SK-N-SH (cell line): Measurements from ENCODE around the gene CDH23. TPM values are rescaled to one million over a fixed set of nuclear protein-coding genes. Genes with fewer than 3 reads are reported as not detected.

Source experiments
- CTCF ChIA-PET: fragments of 300-600, 350-600 bp; formaldehyde crosslinking; extraction: SDS; loops from one replicate; lab custom pipeline; 2021; lab: Yijun Ruan, JAX
- POLR2A ChIA-PET: fragments of 350-600 bp; sonication (Branson Sonifier 250); formaldehyde crosslinking; extraction: SDS; loops from one replicate; lab custom pipeline; 2020; ENCODE audit warnings: antibody characterized with exemption, inconsistent platforms; lab: Yijun Ruan, JAX
- DNase-seq: peaks from one replicate; pipeline ENCODE4 v3.0.0; 2012
- H2AFZ ChIP-seq: fragments of 200-600 bp; sonication (generic); 2 replicates; pipeline ENCODE4 v1.8.1; 2016; ENCODE audit warnings: antibody characterized with exemption, mild to moderate bottlenecking, low read depth
- H3F3A ChIP-seq: fragments of 200-600 bp; sonication (generic); replicated peaks from 2 replicates; pipeline ENCODE3; 2016; ENCODE audit warnings: antibody characterized with exemption, mild to moderate bottlenecking; ENCODE audit not compliant: insufficient read depth
- H3K27ac ChIP-seq, 2 experiments: fragments of 200-500 bp in 1 of 2; fragments of 200-600 bp in 1 of 2; sonication (Bioruptor generic) in 1 of 2; sonication (generic), shearing (Covaris generic) in 1 of 2; 2 replicates each; pipeline versions ENCODE4 v1.5.1 to v1.6.1; 2014 to 2016; ENCODE audit warnings: low read depth in 2 of 2, inconsistent platforms in 1 of 2, low read length in 1 of 2, mild to moderate bottlenecking in 1 of 2, mixed read lengths in 1 of 2
- H3K27me3 ChIP-seq: fragments of 200-600 bp; sonication (generic), shearing (Covaris generic); 2 replicates; pipeline ENCODE4 v1.6.1; 2016; ENCODE audit warnings: mixed run types; ENCODE audit not compliant: insufficient read depth
- H3K36me3 ChIP-seq, 2 experiments: fragments of 200-500 bp in 1 of 2; fragments of 200-600 bp in 1 of 2; sonication (Bioruptor generic) in 1 of 2; sonication (generic) in 1 of 2; replicated peaks in 1 of 2; 2 replicates each; pipeline versions ENCODE3 to v1.5.1; 2014 to 2016; ENCODE audit warnings: low read length in 1 of 2, mild to moderate bottlenecking in 1 of 2; ENCODE audit not compliant: insufficient read depth in 2 of 2, control insufficient read depth in 1 of 2
- H3K4me1 ChIP-seq, 2 experiments: fragments of 200-500 bp in 1 of 2; fragments of 200-600 bp in 1 of 2; sonication (Bioruptor generic) in 1 of 2; sonication (generic), shearing (Covaris generic) in 1 of 2; 2 replicates each; pipeline versions ENCODE4 v1.5.1 to v1.6.1; 2014 to 2016; ENCODE audit warnings: low read depth in 1 of 2, low read length in 1 of 2, mixed run types in 1 of 2; ENCODE audit not compliant: insufficient read depth in 2 of 2, control insufficient read depth in 1 of 2
- H3K4me2 ChIP-seq: fragments of 200-600 bp; sonication (generic), shearing (Covaris generic); 2 replicates; pipeline ENCODE4 v1.6.1; 2017; ENCODE audit warnings: mixed run types
- H3K4me3 ChIP-seq, 2 experiments: fragments of 200-500 bp in 1 of 2; fragments of 200-600 bp in 1 of 2; sonication (Bioruptor generic) in 1 of 2; sonication (generic), shearing (Covaris generic) in 1 of 2; 2 replicates each; pipeline versions ENCODE4 v1.5.1 to v1.8.1; 2014 to 2016; ENCODE audit warnings: low read depth in 2 of 2, inconsistent platforms in 1 of 2, low read length in 1 of 2, mild to moderate bottlenecking in 1 of 2, mixed read lengths in 1 of 2, moderate library complexity in 1 of 2
- H3K79me2 ChIP-seq: fragments of 200-600 bp; sonication (generic); 2 replicates; pipeline ENCODE4 v1.8.1; 2017; ENCODE audit warnings: mild to moderate bottlenecking; ENCODE audit not compliant: insufficient read depth
- H3K9ac ChIP-seq: fragments of 200-600 bp; sonication (generic); 2 replicates; pipeline ENCODE4 v1.6.1; 2017; ENCODE audit warnings: mixed run types
- H3K9me2 ChIP-seq: fragments of 200-600 bp; sonication (generic); 2 replicates; pipeline ENCODE4 v1.6.1; 2017; ENCODE audit warnings: mixed run types
- H3K9me3 ChIP-seq: fragments of 200-600 bp; sonication (generic); 2 replicates; pipeline ENCODE4 v1.6.1; 2017; ENCODE audit warnings: mixed run types, mild to moderate bottlenecking, moderate library complexity
- H4K20me1 ChIP-seq: fragments of 200-600 bp; sonication (generic); 2 replicates; pipeline ENCODE4 v1.6.1; 2017; ENCODE audit warnings: mild to moderate bottlenecking, mixed run types; ENCODE audit not compliant: insufficient read depth
- CHD2 ChIP-seq: fragments of 150-350 bp; IDR thresholded peaks from 2 replicates; pipeline ENCODE4 v1.6.1; 2018; ENCODE audit warnings: low read length; ENCODE audit not compliant: partially characterized antibody
- ELF1 ChIP-seq: IDR thresholded peaks from 2 replicates; pipeline ENCODE4 v1.4.0; 2012
- FOXM1 ChIP-seq: IDR thresholded peaks from 2 replicates; pipeline ENCODE4 v1.4.0; 2012; ENCODE audit warnings: low read depth, mild to moderate bottlenecking
- GABPA ChIP-seq: IDR thresholded peaks from 2 replicates; pipeline ENCODE4 v1.4.0; 2012; ENCODE audit warnings: low read depth, mild to moderate bottlenecking
- GATA2 ChIP-seq: sonication (generic); formaldehyde crosslinking; IDR thresholded peaks from 2 replicates; pipeline ENCODE4 v1.5.0; 2020; ENCODE audit warnings: mild to moderate bottlenecking, missing genetic modification reagents
- JUND ChIP-seq: IDR thresholded peaks from 2 replicates; pipeline ENCODE4 v1.4.0; 2012
- NFIC ChIP-seq: IDR thresholded peaks from 2 replicates; pipeline ENCODE4 v1.4.0; 2012; ENCODE audit warnings: borderline replicate concordance
- NRF1 ChIP-seq: IDR thresholded peaks from 2 replicates; pipeline ENCODE4 v1.6.1; 2012; ENCODE audit warnings: low read depth, mild to moderate bottlenecking, low read length
- TCF12 ChIP-seq: IDR thresholded peaks from 2 replicates; pipeline ENCODE4 v1.4.0; 2012
- WGBS: methylation state at CpG from one replicate; pipeline ENCODE4 v1.1.6; 2017; ENCODE audit warnings: low lambda C conversion rate; 5-methylcytosine and 5-hydroxymethylcytosine counted together
- polyA plus RNA-seq, 3 experiments: library from polyadenylated mRNA; depleted of rRNA; stranded (reverse); fragments of >200 nt; gene quantifications; 2 replicates each; pipeline ENCODE4 v1.2.3, GENCODE V29; 2012
- TF ChIP-seq, protein P1 (sequence below): fragments of 200-600 bp; sonication (generic); IDR thresholded peaks from 2 replicates; pipeline ENCODE4 v1.6.1; 2017; ENCODE audit warnings: antibody characterized with exemption, mild to moderate bottlenecking, moderate library complexity
- TF ChIP-seq, protein P2 (sequence below): IDR thresholded peaks from 2 replicates; pipeline ENCODE4 v1.4.0; 2012; ENCODE audit warnings: low read depth
- TF ChIP-seq, protein P3 (sequence below): IDR thresholded peaks from 2 replicates; pipeline ENCODE4; 2012
- TF ChIP-seq, protein P4 (sequence below): IDR thresholded peaks from 2 replicates; pipeline ENCODE4 v1.4.0; 2012; ENCODE audit warnings: low read depth, borderline replicate concordance
- TF ChIP-seq, protein P5 (sequence below): IDR thresholded peaks from 2 replicates; pipeline ENCODE4 v1.6.1; 2012; ENCODE audit warnings: mild to moderate bottlenecking, low read depth, low read length, moderate library complexity
- TF ChIP-seq, protein P6 (sequence below): fragments of 150-350 bp; IDR thresholded peaks from 2 replicates; pipeline ENCODE4 v1.6.1; 2016; ENCODE audit warnings: mild to moderate bottlenecking, low read depth, low read length

Gene CDH23
- polyA plus RNA-seq, 1 of the 3 experiments (the other 2 are of a cell fraction) = 0.03 TPM

DNA sequence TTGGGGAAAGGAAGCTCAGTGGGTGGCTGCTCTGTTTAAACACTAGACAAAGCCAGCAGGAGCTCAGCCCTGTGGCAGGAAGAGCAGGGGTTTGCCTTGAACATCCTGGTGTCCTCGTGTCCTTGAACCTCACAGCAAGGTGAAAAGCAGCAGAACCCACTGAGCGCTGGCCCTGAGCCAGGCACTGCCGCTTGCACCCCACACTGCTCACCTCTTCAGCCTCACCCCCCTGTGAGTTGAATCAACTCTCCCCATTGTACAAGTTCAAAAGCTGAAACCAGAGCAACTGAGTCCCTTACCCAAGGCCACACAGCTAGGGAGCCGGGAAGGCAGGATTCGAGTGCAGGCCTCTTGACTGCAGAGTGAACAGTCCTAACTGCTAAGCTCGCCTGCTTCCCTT, 45.6 kb upstream of the CDH23 start (continued):
- TF ChIP-seq JUND (no peak), GATA2 (CRISPR knock-in tag) (no peak), FOXM1 (no peak), TCF12 (no peak)
- TF ChIP-seq, protein P1, sequence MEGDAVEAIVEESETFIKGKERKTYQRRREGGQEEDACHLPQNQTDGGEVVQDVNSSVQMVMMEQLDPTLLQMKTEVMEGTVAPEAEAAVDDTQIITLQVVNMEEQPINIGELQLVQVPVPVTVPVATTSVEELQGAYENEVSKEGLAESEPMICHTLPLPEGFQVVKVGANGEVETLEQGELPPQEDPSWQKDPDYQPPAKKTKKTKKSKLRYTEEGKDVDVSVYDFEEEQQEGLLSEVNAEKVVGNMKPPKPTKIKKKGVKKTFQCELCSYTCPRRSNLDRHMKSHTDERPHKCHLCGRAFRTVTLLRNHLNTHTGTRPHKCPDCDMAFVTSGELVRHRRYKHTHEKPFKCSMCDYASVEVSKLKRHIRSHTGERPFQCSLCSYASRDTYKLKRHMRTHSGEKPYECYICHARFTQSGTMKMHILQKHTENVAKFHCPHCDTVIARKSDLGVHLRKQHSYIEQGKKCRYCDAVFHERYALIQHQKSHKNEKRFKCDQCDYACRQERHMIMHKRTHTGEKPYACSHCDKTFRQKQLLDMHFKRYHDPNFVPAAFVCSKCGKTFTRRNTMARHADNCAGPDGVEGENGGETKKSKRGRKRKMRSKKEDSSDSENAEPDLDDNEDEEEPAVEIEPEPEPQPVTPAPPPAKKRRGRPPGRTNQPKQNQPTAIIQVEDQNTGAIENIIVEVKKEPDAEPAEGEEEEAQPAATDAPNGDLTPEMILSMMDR = no peak
- TF ChIP-seq, protein P2, sequence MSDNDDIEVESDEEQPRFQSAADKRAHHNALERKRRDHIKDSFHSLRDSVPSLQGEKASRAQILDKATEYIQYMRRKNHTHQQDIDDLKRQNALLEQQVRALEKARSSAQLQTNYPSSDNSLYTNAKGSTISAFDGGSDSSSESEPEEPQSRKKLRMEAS = no peak
- TF ChIP-seq, protein P3, sequence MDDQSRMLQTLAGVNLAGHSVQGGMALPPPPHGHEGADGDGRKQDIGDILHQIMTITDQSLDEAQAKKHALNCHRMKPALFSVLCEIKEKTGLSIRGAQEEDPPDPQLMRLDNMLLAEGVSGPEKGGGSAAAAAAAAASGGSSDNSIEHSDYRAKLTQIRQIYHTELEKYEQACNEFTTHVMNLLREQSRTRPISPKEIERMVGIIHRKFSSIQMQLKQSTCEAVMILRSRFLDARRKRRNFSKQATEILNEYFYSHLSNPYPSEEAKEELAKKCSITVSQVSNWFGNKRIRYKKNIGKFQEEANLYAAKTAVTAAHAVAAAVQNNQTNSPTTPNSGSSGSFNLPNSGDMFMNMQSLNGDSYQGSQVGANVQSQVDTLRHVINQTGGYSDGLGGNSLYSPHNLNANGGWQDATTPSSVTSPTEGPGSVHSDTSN = no peak

DNA sequence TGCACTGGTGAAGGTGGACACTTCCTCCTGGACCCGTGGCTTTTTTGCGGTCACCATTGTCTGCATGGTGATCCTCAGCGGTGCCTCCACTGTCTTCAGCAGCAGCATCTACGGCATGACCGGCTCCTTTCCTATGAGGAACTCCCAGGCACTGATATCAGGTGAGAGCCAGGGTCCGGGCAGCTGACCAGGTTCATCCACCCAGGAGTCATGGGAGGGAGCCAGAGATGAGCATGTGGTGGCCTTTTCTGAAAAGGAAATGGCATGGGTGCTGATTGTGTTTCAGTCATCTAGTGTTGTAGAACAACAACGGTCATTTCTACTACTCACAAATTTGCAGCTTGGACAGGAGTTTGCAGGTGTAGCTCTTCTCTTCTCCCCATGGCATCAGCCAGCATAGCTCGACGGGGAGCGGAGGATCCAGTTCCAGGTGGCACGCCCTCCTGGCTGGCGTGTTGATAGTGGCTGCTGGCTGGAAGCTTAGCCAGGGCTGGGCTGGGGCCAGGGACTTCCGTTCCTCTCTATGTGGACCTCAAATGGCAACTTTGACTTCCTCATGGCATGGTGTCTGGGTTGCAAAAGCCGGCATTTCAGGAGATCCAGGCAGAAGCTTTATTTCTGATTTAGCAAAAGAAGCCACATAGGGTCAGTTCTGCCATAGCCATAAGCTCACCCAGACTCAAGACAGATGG, 44.9 kb upstream of the CDH23 start:
- Histone ChIP-seq H3K4me3 (no peak overlapping the region), H3K4me1 (no peaks in the 10 kb centered on the region; a peak in 1 of 4 replicates), H3K36me3 (no peaks in the 10 kb centered on the region), H2AFZ (no peak overlapping the region), H3K9me2 (no peaks in the 10 kb centered on the region), H4K20me1 (no peaks in the 10 kb centered on the region), H3F3A (no peaks in the 10 kb centered on the region), H3K79me2 (no peaks in the 10 kb centered on the region), H3K9me3 (no peaks in the 10 kb centered on the region), H3K4me2 (no peak overlapping the region), H3K27me3 (no peaks in the 10 kb centered on the region), H3K9ac (no peak overlapping the region), H3K27ac (no peak overlapping the region)
- ChIA-PET CTCF (interaction anchor here (0.9 to 4.1 kb wide), 7 partner anchors 11 to 258 kb away, joined by 3 to 17 read pairs (median 8); partner anchors contain the start of gene SLC29A3), POLR2A (no interaction called here)
- WGBS = 90% methylated on average over 11 of the region's 14 CpGs
- DNase-seq = no peak
- TF ChIP-seq JUND = no peak
- TF ChIP-seq GATA2 (CRISPR knock-in tag) = no peak
- TF ChIP-seq GABPA = no peak
- no peak for TF ChIP-seq CHD2
- TF ChIP-seq, protein P2 = no peak
- TF ChIP-seq ELF1 = no peak
- TF ChIP-seq, protein P1 = no peak
- no peak for TF ChIP-seq NFIC
- TF ChIP-seq, protein P4, sequence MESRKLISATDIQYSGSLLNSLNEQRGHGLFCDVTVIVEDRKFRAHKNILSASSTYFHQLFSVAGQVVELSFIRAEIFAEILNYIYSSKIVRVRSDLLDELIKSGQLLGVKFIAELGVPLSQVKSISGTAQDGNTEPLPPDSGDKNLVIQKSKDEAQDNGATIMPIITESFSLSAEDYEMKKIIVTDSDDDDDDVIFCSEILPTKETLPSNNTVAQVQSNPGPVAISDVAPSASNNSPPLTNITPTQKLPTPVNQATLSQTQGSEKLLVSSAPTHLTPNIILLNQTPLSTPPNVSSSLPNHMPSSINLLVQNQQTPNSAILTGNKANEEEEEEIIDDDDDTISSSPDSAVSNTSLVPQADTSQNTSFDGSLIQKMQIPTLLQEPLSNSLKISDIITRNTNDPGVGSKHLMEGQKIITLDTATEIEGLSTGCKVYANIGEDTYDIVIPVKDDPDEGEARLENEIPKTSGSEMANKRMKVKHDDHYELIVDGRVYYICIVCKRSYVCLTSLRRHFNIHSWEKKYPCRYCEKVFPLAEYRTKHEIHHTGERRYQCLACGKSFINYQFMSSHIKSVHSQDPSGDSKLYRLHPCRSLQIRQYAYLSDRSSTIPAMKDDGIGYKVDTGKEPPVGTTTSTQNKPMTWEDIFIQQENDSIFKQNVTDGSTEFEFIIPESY = no peak
- TF ChIP-seq, protein P5, sequence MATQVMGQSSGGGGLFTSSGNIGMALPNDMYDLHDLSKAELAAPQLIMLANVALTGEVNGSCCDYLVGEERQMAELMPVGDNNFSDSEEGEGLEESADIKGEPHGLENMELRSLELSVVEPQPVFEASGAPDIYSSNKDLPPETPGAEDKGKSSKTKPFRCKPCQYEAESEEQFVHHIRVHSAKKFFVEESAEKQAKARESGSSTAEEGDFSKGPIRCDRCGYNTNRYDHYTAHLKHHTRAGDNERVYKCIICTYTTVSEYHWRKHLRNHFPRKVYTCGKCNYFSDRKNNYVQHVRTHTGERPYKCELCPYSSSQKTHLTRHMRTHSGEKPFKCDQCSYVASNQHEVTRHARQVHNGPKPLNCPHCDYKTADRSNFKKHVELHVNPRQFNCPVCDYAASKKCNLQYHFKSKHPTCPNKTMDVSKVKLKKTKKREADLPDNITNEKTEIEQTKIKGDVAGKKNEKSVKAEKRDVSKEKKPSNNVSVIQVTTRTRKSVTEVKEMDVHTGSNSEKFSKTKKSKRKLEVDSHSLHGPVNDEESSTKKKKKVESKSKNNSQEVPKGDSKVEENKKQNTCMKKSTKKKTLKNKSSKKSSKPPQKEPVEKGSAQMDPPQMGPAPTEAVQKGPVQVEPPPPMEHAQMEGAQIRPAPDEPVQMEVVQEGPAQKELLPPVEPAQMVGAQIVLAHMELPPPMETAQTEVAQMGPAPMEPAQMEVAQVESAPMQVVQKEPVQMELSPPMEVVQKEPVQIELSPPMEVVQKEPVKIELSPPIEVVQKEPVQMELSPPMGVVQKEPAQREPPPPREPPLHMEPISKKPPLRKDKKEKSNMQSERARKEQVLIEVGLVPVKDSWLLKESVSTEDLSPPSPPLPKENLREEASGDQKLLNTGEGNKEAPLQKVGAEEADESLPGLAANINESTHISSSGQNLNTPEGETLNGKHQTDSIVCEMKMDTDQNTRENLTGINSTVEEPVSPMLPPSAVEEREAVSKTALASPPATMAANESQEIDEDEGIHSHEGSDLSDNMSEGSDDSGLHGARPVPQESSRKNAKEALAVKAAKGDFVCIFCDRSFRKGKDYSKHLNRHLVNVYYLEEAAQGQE = no peak
- TF ChIP-seq, protein P6, sequence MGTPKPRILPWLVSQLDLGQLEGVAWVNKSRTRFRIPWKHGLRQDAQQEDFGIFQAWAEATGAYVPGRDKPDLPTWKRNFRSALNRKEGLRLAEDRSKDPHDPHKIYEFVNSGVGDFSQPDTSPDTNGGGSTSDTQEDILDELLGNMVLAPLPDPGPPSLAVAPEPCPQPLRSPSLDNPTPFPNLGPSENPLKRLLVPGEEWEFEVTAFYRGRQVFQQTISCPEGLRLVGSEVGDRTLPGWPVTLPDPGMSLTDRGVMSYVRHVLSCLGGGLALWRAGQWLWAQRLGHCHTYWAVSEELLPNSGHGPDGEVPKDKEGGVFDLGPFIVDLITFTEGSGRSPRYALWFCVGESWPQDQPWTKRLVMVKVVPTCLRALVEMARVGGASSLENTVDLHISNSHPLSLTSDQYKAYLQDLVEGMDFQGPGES = no peak
- TF ChIP-seq NRF1 = no peak
- TF ChIP-seq, protein P3 = no peak
